ENCODE results near the gene HSPD1. TPM values are rescaled to one million over a fixed set of nuclear protein-coding genes. Genes with fewer than 3 reads are reported as not detected.
A peak's percentile ranks its signal among the peaks of the same experiment; 100 is the strongest.

Gene HSPD1
- total and polyA plus RNA-seq, 2 of the 13 experiments (the other 11 are each of a cell fraction or from before 2014, with no cell fraction given): 685 to 2,610 TPM

DNA sequence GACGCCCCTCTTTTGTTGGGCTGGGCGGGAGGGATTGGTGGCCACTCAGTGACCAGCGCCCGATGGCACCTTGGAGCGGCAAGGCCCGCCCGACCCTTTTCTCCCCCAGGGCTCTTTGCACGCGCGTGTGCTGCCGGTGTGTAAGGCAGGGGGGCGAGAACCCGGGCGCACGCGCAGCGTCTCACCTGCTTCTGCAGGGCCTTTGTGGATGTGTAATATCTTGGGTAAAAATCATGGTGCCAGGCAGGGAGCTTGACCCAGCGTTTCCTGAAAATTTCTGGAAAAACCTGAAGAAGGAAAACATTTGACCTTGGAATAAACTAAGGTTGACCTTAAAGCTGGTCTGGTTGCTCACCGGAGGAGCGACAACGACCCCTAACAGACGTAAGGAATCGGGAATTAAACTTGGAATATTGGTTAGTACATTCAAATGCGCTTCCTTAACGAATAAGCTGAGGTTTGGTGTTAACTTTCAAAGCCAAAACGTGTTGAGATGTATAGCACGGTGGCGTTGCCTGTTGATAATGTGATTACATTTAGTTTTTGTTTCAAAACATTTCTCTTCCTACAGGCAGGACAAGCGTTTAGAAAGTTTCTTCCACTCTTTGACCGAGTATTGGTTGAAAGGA lies 977 bp upstream of the HSPD1 start (continued):
- TF ChIP-seq, protein P1, sequence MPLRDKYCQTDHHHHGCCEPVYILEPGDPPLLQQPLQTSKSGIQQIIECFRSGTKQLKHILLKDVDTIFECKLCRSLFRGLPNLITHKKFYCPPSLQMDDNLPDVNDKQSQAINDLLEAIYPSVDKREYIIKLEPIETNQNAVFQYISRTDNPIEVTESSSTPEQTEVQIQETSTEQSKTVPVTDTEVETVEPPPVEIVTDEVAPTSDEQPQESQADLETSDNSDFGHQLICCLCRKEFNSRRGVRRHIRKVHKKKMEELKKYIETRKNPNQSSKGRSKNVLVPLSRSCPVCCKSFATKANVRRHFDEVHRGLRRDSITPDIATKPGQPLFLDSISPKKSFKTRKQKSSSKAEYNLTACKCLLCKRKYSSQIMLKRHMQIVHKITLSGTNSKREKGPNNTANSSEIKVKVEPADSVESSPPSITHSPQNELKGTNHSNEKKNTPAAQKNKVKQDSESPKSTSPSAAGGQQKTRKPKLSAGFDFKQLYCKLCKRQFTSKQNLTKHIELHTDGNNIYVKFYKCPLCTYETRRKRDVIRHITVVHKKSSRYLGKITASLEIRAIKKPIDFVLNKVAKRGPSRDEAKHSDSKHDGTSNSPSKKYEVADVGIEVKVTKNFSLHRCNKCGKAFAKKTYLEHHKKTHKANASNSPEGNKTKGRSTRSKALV (CRISPR knock-in tag; IDR thresholded peaks at IDR 0.05): peak; percentile 23
- TF ChIP-seq GZF1 (CRISPR knock-in tag; IDR thresholded peaks at IDR 0.05): 0 out of 2 replicates have a peak, but pooled peaks have one; percentile 59
- TF ChIP-seq MEF2D (CRISPR knock-in tag; IDR thresholded peaks at IDR 0.05): no peak
- no peak for TF ChIP-seq ZNF766 (CRISPR knock-in tag; IDR thresholded peaks at IDR 0.05; ENCODE audit: borderline replicate concordance)
- TF ChIP-seq RARA (CRISPR knock-in tag; IDR thresholded peaks at IDR 0.05): no peak
- no peak for TF ChIP-seq YEATS2 (CRISPR knock-in tag; IDR thresholded peaks at IDR 0.05; ENCODE audit: borderline replicate concordance)
- TF ChIP-seq ZNF567 (CRISPR knock-in tag; IDR thresholded peaks at IDR 0.05; ENCODE audit: borderline replicate concordance): no peak
- no peak for TF ChIP-seq ATF6 (CRISPR knock-in tag; conservative IDR thresholded peaks at IDR 0.05)
- TF ChIP-seq RNF2 (conservative IDR thresholded peaks at IDR 0.05; ENCODE audit: low read depth): no peak
- TF ChIP-seq STAT6 (CRISPR knock-in tag; IDR thresholded peaks at IDR 0.05; ENCODE audit: borderline replicate concordance): no peak
- TF ChIP-seq ZNF557 (CRISPR knock-in tag; IDR thresholded peaks at IDR 0.05): no peak; the same call in 1 of the 2 replicates
- no peak for TF ChIP-seq ZNF570 (CRISPR knock-in tag; IDR thresholded peaks at IDR 0.05; ENCODE audit: borderline replicate concordance)
- no peak for TF ChIP-seq CHCHD3 (CRISPR knock-in tag; IDR thresholded peaks at IDR 0.05)
- 0 out of 2 replicates have a peak, but pooled peaks have one; percentile 13 for TF ChIP-seq THRA (CRISPR knock-in tag; IDR thresholded peaks at IDR 0.05; ENCODE audit: borderline replicate concordance)
- TF ChIP-seq MED8 (CRISPR knock-in tag; IDR thresholded peaks at IDR 0.05; ENCODE audit: insufficient replicate concordance): no peak
- TF ChIP-seq AFF4 (CRISPR knock-in tag; IDR thresholded peaks at IDR 0.05): peak; percentile 80
- TF ChIP-seq CEBPB (IDR thresholded peaks at IDR 0.05; ENCODE audit: borderline replicate concordance, low read depth, low read length): no peak
